Endothelial cell of umbilical vein (primary cell): ENCODE results near the gene TIPIN. TPM values are rescaled to one million over a fixed set of nuclear protein-coding genes. Genes with fewer than 3 reads are reported as not detected.

Source experiments
- BruUV-seq: library from RNA; stranded (reverse); fragments of 400-500 nt; replicated peaks from 2 replicates; lab custom pipeline; 2021; lab: Mats Ljungman, UMichigan
- CTCF ChIA-PET: fragments of 300-600, 350-600 bp; sonication (Branson Sonifier 250); formaldehyde crosslinking; loops from one replicate; lab custom pipeline; 2021; ENCODE audit warnings: antibody characterized with exemption, inconsistent platforms; lab: Charles Lee
- POLR2A ChIA-PET: fragments of 300-600, 350-600 bp; sonication (Branson Sonifier 250); formaldehyde crosslinking; loops from one replicate; lab custom pipeline; 2021; ENCODE audit warnings: antibody characterized with exemption, inconsistent platforms; lab: Charles Lee
- DNase-seq: peaks from one replicate; pipeline ENCODE4 v3.0.0-alpha.2; 2011; ENCODE audit warnings: low read depth, low spot score
- FAIRE-seq: peaks from 2 replicates; lab custom pipeline; 2011; peaks lifted over from hg19 to GRCh38; lab: Jason Lieb, UNC
- H2AFZ ChIP-seq: 2 replicates; pipeline ENCODE4 v1.6.0; 2012; ENCODE audit warnings: low read depth, low read length, control low read depth, inconsistent platforms
- H3K27ac ChIP-seq: 2 replicates; pipeline ENCODE4 v1.5.1; 2011; ENCODE audit warnings: low read depth, mild to moderate bottlenecking, control low read depth, low read length, moderate library complexity; ENCODE audit not compliant: insufficient read depth
- H3K27me3 ChIP-seq, 2 experiments: 2 replicates each; pipeline versions ENCODE4 v1.6.0 to v1.6.1; 2011; ENCODE audit warnings: low read length in 2 of 2, mixed read lengths in 1 of 2; ENCODE audit not compliant: control insufficient read depth in 2 of 2, insufficient read depth in 2 of 2
- H3K36me3 ChIP-seq, 2 experiments: 2 replicates in 1 of 2; 3 replicates in 1 of 2; pipeline ENCODE4 v1.5.1; 2011; ENCODE audit warnings: low read length in 2 of 2, mild to moderate bottlenecking in 1 of 2, moderate library complexity in 1 of 2; ENCODE audit not compliant: control insufficient read depth in 2 of 2, insufficient read depth in 2 of 2; ENCODE audit errors: extremely low read depth in 1 of 2
- H3K4me1 ChIP-seq: 3 replicates; pipeline ENCODE4 v1.5.1; 2011; ENCODE audit warnings: mild to moderate bottlenecking, low read length; ENCODE audit not compliant: control insufficient read depth, insufficient read depth; ENCODE audit errors: extremely low read depth
- H3K4me2 ChIP-seq: 2 replicates; pipeline ENCODE4 v1.6.1; 2011; ENCODE audit warnings: low read length, control low read depth, mixed read lengths; ENCODE audit not compliant: insufficient read depth
- H3K4me3 ChIP-seq, 3 experiments: fragments of 200-600 bp in 1 of 3; sonication (generic), shearing (Covaris generic) in 1 of 3; replicated peaks in 1 of 3; 2 replicates each; pipeline ENCODE4 v1.5.1; 2011 to 2016; ENCODE audit warnings: control low read depth in 3 of 3, low read length in 3 of 3, mild to moderate bottlenecking in 2 of 3, inconsistent platforms in 1 of 3, low read depth in 1 of 3, moderate library complexity in 1 of 3; ENCODE audit not compliant: insufficient read depth in 1 of 3
- H3K79me2 ChIP-seq: 2 replicates; pipeline ENCODE4 v1.6.0; 2012; ENCODE audit warnings: low read length, inconsistent platforms; ENCODE audit not compliant: control insufficient read depth, insufficient read depth
- H3K9ac ChIP-seq: replicated peaks from 2 replicates; pipeline ENCODE3; 2011; ENCODE audit warnings: low read length, control low read depth; ENCODE audit not compliant: insufficient read depth; ENCODE audit errors: extremely low read depth
- H3K9me1 ChIP-seq: replicated peaks from 3 replicates; pipeline ENCODE4 v1.6.0; 2011; ENCODE audit warnings: mild to moderate bottlenecking, low read length; ENCODE audit not compliant: control insufficient read depth, insufficient read depth; ENCODE audit errors: extremely low read depth
- H3K9me3 ChIP-seq: replicated peaks from 2 replicates; pipeline ENCODE4 v1.5.1; 2012; ENCODE audit warnings: low read length, inconsistent platforms; ENCODE audit not compliant: control insufficient read depth, insufficient read depth
- H4K20me1 ChIP-seq: replicated peaks from 2 replicates; pipeline ENCODE3; 2011; ENCODE audit warnings: mild to moderate bottlenecking, low read length; ENCODE audit not compliant: control insufficient read depth, insufficient read depth; ENCODE audit errors: extremely low read depth
- CTCF ChIP-seq, 2 donors: IDR thresholded peaks; 1 replicate in 1 of 2; 2 replicates in 1 of 2; pipeline ENCODE4 v1.5.1; 2011; ENCODE audit warnings: low read length in 2 of 2, mild to moderate bottlenecking in 2 of 2, moderate library complexity in 2 of 2, control low read depth in 1 of 2, inconsistent platforms in 1 of 2, low read depth in 1 of 2; ENCODE audit not compliant: insufficient read depth in 1 of 2; ENCODE audit errors: extremely low read depth in 1 of 2
- EZH2 ChIP-seq: IDR thresholded peaks from 2 replicates; pipeline ENCODE4 v1.6.1; 2012; ENCODE audit warnings: borderline replicate concordance, low read depth, mild to moderate bottlenecking, moderate library complexity, low read length, inconsistent platforms; ENCODE audit not compliant: severe bottlenecking
- FOS ChIP-seq: IDR thresholded peaks from 2 replicates; pipeline ENCODE4 v1.6.1; 2011; ENCODE audit warnings: mild to moderate bottlenecking, low read length, moderate library complexity, borderline replicate concordance; ENCODE audit not compliant: insufficient read depth
- GATA2 ChIP-seq: IDR thresholded peaks from 2 replicates; pipeline ENCODE4 v1.7.0; 2011; ENCODE audit warnings: low read depth, mild to moderate bottlenecking, moderate library complexity, mixed read lengths, low read length; ENCODE audit not compliant: insufficient read length, insufficient read depth
- JUN ChIP-seq: IDR thresholded peaks from 2 replicates; pipeline ENCODE4 v1.6.1; 2011; ENCODE audit warnings: borderline replicate concordance, low read depth; ENCODE audit not compliant: insufficient read length, insufficient read depth
- MAX ChIP-seq: IDR thresholded peaks from 2 replicates; pipeline ENCODE4 v1.6.1; 2011; ENCODE audit not compliant: insufficient read depth, insufficient read length
- MYC ChIP-seq: IDR thresholded peaks from one replicate; pipeline ENCODE4 v1.6.1; 2011; ENCODE audit warnings: mild to moderate bottlenecking, low read depth, low read length
- POLR2A ChIP-seq: IDR thresholded peaks from 2 replicates; pipeline ENCODE4 v1.6.1; 2012; ENCODE audit warnings: low read depth, mild to moderate bottlenecking, control low read depth, low read length
- POLR2AphosphoS5 ChIP-seq: IDR thresholded peaks from 2 replicates; pipeline ENCODE4 v1.6.1; 2012; ENCODE audit warnings: low read depth, mild to moderate bottlenecking, control low read depth, low read length, moderate library complexity; ENCODE audit not compliant: insufficient read depth
- dilution Hi-C: fragments of 300-500 bp; cut with MboI; formaldehyde crosslinking; loops from one replicate; pipeline ENCODE4 v1.15.0; 2019; ENCODE audit warnings: low sequenced_read_pairs; ENCODE audit not compliant: extremely low pct_ligation_motif_present
- intact Hi-C: fragments of 100-400 bp; cut with micrococcal nuclease; formaldehyde crosslinking; loops from one replicate; pipeline ENCODE4 v1.10.0; 2022
- polyA plus RNA-seq, 4 experiments: library from polyadenylated mRNA; depleted of rRNA in 3 of 4; stranded (reverse) in 3 of 4; unstranded in 1 of 4; fragments of >200 nt; gene quantifications; 2 replicates each; pipeline versions ENCODE4 v1.2.1 to v1.2.3, GENCODE V29; 2011 to 2012; ENCODE audit warnings: missing spikeins in 1 of 4
- total RNA-seq: library from RNA; stranded (reverse); gene quantifications from 2 replicates; pipeline ENCODE4 v1.2.3, GENCODE V29; 2021

TIPIN gene
- total and polyA plus RNA-seq, 2 donors (not counting 3 experiments of a cell fraction or from before 2014, with no cell fraction given): 3.6 to 15.4 TPM

GRCh38 chr15:66364944-66365528 is 8.6 kb upstream of the TIPIN start:
- peaks cover 11% of the 10 kb centered on the region for H3K4me1 ChIP-seq
- H2AFZ ChIP-seq: no peak overlapping the region
- intact Hi-C loops (no loop called here), dilution Hi-C loops (no loop called here)
- ChIA-PET CTCF (no interaction called here), POLR2A (interaction anchor here (0.6 kb wide), 1 partner anchor 22 kb away, joined by 6 read pairs; the partner anchor contains the start of gene MAP2K1)
- no peaks in the 10 kb centered on the region for H3K79me2 ChIP-seq
- no TSS peak for BruUV-seq
- no peak overlapping the region for H3K4me3 ChIP-seq
- no peak overlapping the region for H3K4me2 ChIP-seq
- no peaks in the 10 kb centered on the region for H3K9me3 ChIP-seq
- no peak overlapping the region for H3K27ac ChIP-seq
- no peak for TF ChIP-seq GATA2
- TF ChIP-seq CTCF (IDR thresholded peaks at IDR 0.05; ENCODE audit: extremely low read depth in 1 of 2, insufficient read depth in 1 of 2, low read depth in 1 of 2, low read length in 2 of 2): no peak
- no peak for TF ChIP-seq POLR2A
- TF ChIP-seq POLR2AphosphoS5: no peak
- no peak for TF ChIP-seq MAX
- TF ChIP-seq JUN: no peak
- TF ChIP-seq EZH2: no peak
- no peak for TF ChIP-seq MYC
- no peak for TF ChIP-seq FOS
- H3K9me1 ChIP-seq: no peaks in the 10 kb centered on the region
- no peak overlapping the region for H3K9ac ChIP-seq
- no peaks in the 10 kb centered on the region for H4K20me1 ChIP-seq
- FAIRE-seq (no peak), DNase-seq (no peak)
- H3K27me3 ChIP-seq: no peaks in the 10 kb centered on the region
- no peaks in the 10 kb centered on the region for H3K36me3 ChIP-seq
